Panc1 (cell line): Measurements from ENCODE around the gene DCBLD1. TPM values are rescaled to one million over a fixed set of nuclear protein-coding genes. Genes with fewer than 3 reads are reported as not detected.

Source experiments
- ATAC-seq: fragments of 200-7000 bp; cut with Tn5 transposase; 2 replicates; pipeline ENCODE4 v1.9.1; 2020; ENCODE audit warnings: mild to moderate bottlenecking, moderate library complexity
- BruUV-seq: library from RNA; stranded (reverse); fragments of 400-500 nt; replicated peaks from 2 replicates; lab custom pipeline; 2021; lab: Mats Ljungman, UMichigan
- CTCF ChIA-PET: fragments of 300-600 bp; sonication (Branson Sonifier 250); formaldehyde crosslinking; loops from one replicate; lab custom pipeline; 2022; ENCODE audit warnings: antibody characterized with exemption; lab: Charles Lee
- POLR2A ChIA-PET: fragments of 300-600 bp; sonication (Branson Sonifier 250); formaldehyde crosslinking; loops from one replicate; lab custom pipeline; 2022; ENCODE audit warnings: antibody characterized with exemption; lab: Charles Lee
- DNase-seq: peaks from one replicate; pipeline ENCODE4 v3.0.0-alpha.2; 2010; ENCODE audit warnings: low read depth, low spot score
- H3K27ac ChIP-seq: 2 replicates; pipeline ENCODE4 v1.5.1; 2011; ENCODE audit warnings: mild to moderate bottlenecking, low read length, inconsistent platforms
- H3K27me3 ChIP-seq: fragments of 200-500 bp; sonication (Bioruptor generic); 2 replicates; pipeline ENCODE4 v1.6.0; 2014; ENCODE audit warnings: low read length, inconsistent platforms; ENCODE audit not compliant: control insufficient read depth, insufficient read depth
- H3K36me3 ChIP-seq: fragments of 200-500 bp; sonication (Bioruptor generic); 2 replicates; pipeline ENCODE4 v1.5.1; 2014; ENCODE audit warnings: inconsistent platforms, mild to moderate bottlenecking, low read length, moderate library complexity; ENCODE audit not compliant: control insufficient read depth, insufficient read depth
- H3K4me1 ChIP-seq: 2 replicates; pipeline ENCODE4 v1.5.1; 2011; ENCODE audit warnings: inconsistent platforms, mild to moderate bottlenecking, low read length, moderate library complexity; ENCODE audit not compliant: control insufficient read depth, insufficient read depth
- H3K4me3 ChIP-seq, 2 experiments: 2 replicates each; pipeline ENCODE4 v1.5.1; 2011 to 2012; ENCODE audit warnings: low read depth in 2 of 2, low read length in 2 of 2, mild to moderate bottlenecking in 2 of 2, inconsistent platforms in 1 of 2, moderate library complexity in 1 of 2
- H3K9me3 ChIP-seq: fragments of 200-500 bp; sonication (Bioruptor generic); 2 replicates; pipeline ENCODE4 v1.5.1; 2014; ENCODE audit warnings: low read depth, mild to moderate bottlenecking, inconsistent platforms, low read length, moderate library complexity; ENCODE audit not compliant: control insufficient read depth, insufficient read depth
- POLR2AphosphoS5 ChIP-seq: IDR thresholded peaks from 2 replicates; pipeline ENCODE4 v1.6.1; 2012; ENCODE audit warnings: mild to moderate bottlenecking, low read depth, low read length, moderate library complexity
- SIN3A ChIP-seq: IDR thresholded peaks from 2 replicates; pipeline ENCODE4 v1.6.1; 2012; ENCODE audit warnings: low read depth, mild to moderate bottlenecking, low read length, moderate library complexity, borderline replicate concordance; ENCODE audit not compliant: insufficient read depth
- TCF7L2 ChIP-seq: IDR thresholded peaks from 2 replicates; pipeline ENCODE4 v1.6.1; 2011; ENCODE audit warnings: mild to moderate bottlenecking, low read depth, low read length, inconsistent platforms
- in situ Hi-C: cut with HindIII; loops from 2 replicates; pipeline ENCODE4 v1.10.0; 2016; ENCODE audit warnings: low sequenced_read_pairs, low pct_unique_long_range_greater_than_20kb
- intact Hi-C: fragments of 100-400 bp; cut with micrococcal nuclease; formaldehyde crosslinking; loops from one replicate; pipeline ENCODE4 v1.10.0; 2022; ENCODE audit not compliant: unreplicated experiment
- total RNA-seq: library from RNA; stranded (reverse); gene quantifications from one replicate; pipeline ENCODE4 v1.2.1, GENCODE V29; 2021; ENCODE audit not compliant: unreplicated experiment
- TF ChIP-seq, protein P1 (sequence below): fragments of 450-650 bp; IDR thresholded peaks from 2 replicates; pipeline ENCODE4 v1.5.1; 2017; ENCODE audit warnings: mild to moderate bottlenecking
- TF ChIP-seq, protein P2 (sequence below), 2 experiments: IDR thresholded peaks; 2 replicates each; pipeline ENCODE4 v1.6.1; 2011 to 2012; ENCODE audit warnings: low read depth in 2 of 2, control low read depth in 1 of 2, low read length in 1 of 2, mild to moderate bottlenecking in 1 of 2, moderate library complexity in 1 of 2; ENCODE audit not compliant: insufficient read depth in 1 of 2

The DCBLD1 gene
- total RNA-seq, 1 experiment from 2014 or later: 29.0 TPM

DNA sequence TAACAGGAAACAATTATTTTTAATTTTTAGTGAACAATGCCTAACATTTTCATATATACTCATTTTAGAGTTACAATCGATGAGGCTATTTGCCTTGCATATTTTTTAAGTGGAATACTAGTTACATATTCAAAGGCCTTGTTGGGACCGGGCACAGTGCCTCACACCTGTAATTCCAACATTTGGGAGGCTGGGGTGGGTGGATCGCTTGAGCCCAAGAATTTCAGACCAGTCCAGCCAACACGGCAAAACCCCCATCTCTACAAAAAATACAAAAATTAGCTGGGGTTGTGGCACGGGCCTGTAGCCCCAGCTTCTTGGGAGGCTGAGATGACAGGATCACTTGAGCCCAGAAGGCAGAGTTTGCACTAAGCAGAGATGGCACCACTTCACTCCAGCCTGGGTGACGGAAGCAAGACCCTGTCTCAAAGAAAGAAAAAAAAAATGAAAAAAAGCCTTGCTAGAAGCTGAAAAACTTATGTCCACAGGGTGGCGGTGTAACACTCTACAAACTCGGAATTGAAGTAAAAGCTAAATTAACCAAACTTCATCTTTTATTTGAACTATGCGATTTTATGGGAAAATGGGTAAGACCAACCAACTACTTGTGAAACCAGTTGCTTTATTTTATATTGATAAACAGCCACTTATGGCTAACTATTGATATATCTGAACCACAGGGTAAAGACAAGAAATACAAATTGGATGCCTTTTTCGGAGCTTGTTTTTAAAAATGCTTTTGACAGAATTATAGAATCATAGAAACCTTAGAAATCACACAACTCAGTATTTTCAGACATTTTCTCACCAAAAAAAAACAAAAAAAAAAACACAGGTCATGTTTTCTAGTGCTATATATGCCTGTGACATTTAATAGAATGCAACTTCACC, 32.7 kb upstream of the DCBLD1 start:
- ChIA-PET POLR2A (interaction anchor here (0.6 kb wide), 1 partner anchor 47 kb away, joined by 3 read pairs; no protein-coding TSS in a partner anchor), CTCF (interaction anchor here (0.6 to 2.0 kb wide), 15 partner anchors 15 to 1329 kb away, joined by 3 to 9 read pairs (median 4); no protein-coding TSS in a partner anchor)
- DNase-seq: peak; percentile 47
- peaks cover 6% of the 10 kb centered on the region; the same call in 1 of the 2 replicates for H3K4me1 ChIP-seq
- no TSS peak for BruUV-seq
- no peak overlapping the region for H3K27ac ChIP-seq
- H3K36me3 ChIP-seq: no peaks in the 10 kb centered on the region
- no peaks in the 10 kb centered on the region for H3K9me3 ChIP-seq
- ATAC-seq: no peak; the same call in 1 of the 2 replicates
- peak overlapping the region in 1 of 2 experiments; percentile 30; a peak in 2 of 4 replicates for H3K4me3 ChIP-seq
- in situ Hi-C loops (no loop called here), intact Hi-C loops (loop anchor here (1.0 to 10.0 kb wide), 3 partner anchors 107 to 225 kb away; partner anchors contain the start of gene NUS1)
- TF ChIP-seq, protein P1, sequence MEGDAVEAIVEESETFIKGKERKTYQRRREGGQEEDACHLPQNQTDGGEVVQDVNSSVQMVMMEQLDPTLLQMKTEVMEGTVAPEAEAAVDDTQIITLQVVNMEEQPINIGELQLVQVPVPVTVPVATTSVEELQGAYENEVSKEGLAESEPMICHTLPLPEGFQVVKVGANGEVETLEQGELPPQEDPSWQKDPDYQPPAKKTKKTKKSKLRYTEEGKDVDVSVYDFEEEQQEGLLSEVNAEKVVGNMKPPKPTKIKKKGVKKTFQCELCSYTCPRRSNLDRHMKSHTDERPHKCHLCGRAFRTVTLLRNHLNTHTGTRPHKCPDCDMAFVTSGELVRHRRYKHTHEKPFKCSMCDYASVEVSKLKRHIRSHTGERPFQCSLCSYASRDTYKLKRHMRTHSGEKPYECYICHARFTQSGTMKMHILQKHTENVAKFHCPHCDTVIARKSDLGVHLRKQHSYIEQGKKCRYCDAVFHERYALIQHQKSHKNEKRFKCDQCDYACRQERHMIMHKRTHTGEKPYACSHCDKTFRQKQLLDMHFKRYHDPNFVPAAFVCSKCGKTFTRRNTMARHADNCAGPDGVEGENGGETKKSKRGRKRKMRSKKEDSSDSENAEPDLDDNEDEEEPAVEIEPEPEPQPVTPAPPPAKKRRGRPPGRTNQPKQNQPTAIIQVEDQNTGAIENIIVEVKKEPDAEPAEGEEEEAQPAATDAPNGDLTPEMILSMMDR: peak; percentile 83
- TF ChIP-seq, protein P2, sequence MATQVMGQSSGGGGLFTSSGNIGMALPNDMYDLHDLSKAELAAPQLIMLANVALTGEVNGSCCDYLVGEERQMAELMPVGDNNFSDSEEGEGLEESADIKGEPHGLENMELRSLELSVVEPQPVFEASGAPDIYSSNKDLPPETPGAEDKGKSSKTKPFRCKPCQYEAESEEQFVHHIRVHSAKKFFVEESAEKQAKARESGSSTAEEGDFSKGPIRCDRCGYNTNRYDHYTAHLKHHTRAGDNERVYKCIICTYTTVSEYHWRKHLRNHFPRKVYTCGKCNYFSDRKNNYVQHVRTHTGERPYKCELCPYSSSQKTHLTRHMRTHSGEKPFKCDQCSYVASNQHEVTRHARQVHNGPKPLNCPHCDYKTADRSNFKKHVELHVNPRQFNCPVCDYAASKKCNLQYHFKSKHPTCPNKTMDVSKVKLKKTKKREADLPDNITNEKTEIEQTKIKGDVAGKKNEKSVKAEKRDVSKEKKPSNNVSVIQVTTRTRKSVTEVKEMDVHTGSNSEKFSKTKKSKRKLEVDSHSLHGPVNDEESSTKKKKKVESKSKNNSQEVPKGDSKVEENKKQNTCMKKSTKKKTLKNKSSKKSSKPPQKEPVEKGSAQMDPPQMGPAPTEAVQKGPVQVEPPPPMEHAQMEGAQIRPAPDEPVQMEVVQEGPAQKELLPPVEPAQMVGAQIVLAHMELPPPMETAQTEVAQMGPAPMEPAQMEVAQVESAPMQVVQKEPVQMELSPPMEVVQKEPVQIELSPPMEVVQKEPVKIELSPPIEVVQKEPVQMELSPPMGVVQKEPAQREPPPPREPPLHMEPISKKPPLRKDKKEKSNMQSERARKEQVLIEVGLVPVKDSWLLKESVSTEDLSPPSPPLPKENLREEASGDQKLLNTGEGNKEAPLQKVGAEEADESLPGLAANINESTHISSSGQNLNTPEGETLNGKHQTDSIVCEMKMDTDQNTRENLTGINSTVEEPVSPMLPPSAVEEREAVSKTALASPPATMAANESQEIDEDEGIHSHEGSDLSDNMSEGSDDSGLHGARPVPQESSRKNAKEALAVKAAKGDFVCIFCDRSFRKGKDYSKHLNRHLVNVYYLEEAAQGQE (IDR thresholded peaks at IDR 0.05; ENCODE audit: insufficient read depth in 1 of 2, low read depth in 2 of 2, low read length in 1 of 2): no peak
- H3K27me3 ChIP-seq: peaks cover 7% of the 10 kb centered on the region; the same call in 1 of the 2 replicates

DNA sequence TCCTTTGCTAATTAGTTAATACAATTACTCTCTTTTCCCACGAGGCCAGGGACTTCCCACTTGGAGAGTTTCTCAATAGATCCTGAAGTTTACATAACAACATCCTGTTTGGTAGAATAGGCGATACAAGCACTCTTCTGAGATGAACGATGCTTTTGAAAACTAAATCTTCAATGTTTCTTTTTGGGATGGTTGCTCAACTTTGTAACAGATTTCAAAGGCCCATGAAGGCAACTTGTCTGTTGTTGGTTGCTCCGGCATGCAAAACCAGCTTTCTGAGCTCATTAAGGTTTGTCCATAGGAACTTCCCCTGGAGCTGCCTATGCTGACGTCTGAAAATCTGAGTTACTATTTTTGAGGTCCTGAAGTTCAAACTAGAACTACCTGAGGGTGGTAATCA, 30.8 kb upstream of the DCBLD1 start:
- Histone ChIP-seq H3K9me3 (no peaks in the 10 kb centered on the region), H3K27ac (no peak overlapping the region), H3K27me3 (peaks cover 7% of the 10 kb centered on the region; the same call in 1 of the 2 replicates), H3K4me1 (peaks cover 6% of the 10 kb centered on the region; the same call in 1 of the 2 replicates), H3K36me3 (no peaks in the 10 kb centered on the region), H3K4me3 (no peak overlapping the region)
- DNase-seq (no peak), ATAC-seq (0 out of 2 replicates have a peak, but pooled peaks have one; percentile 18)
- POLR2A ChIA-PET: interaction anchor here (0.5 kb wide), 1 partner anchor 60 kb away, joined by 3 read pairs; no protein-coding TSS in a partner anchor
- in situ Hi-C loops (no loop called here), intact Hi-C loops (loop anchor here (2.0 to 10.0 kb wide), 2 partner anchors 153 to 223 kb away; partner anchors contain the start of gene NUS1)
- no TSS peak for BruUV-seq
- TF ChIP-seq, protein P1: no peak; the same call in 1 of the 2 replicates
- TF ChIP-seq TCF7L2 (no peak), SIN3A (no peak), POLR2AphosphoS5 (no peak)
- TF ChIP-seq, protein P2 (IDR thresholded peaks at IDR 0.05; ENCODE audit: insufficient read depth in 1 of 2, low read depth in 2 of 2, low read length in 1 of 2): no peak
- CTCF ChIA-PET: no interaction called here
